ENCODE results near the gene ETAA1.

The ETAA1 gene

DNA sequence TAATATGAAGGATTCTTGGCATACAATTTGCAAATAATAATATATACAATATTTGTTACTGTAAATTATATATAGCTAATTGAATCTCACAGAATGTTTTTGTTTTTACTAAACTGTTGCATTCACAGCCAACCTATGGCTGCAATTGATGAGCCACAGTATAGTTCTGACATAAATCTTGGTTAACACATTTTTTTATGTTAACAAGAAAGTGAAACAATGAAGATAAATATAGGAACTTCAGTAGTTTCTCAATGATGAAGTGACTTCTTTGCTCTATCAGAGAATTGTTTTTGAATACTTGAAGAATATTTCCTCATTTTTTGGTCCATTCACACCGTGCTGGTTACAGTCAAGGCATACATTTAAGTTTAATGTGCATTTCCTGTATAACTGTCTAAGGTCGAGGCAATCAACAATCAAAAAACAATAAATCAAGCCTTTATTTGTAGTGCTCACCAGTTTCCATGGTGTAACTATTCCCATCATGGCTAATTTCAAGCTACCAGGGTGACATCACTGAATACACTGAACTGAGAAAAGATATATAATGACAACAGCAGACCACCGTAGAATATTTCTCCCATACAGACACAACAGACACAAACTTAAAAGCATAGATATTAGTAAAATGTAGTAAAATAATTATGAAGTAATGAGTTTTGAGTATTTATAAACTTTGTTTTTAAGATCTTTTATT, 12.9 kb upstream of the ETAA1 start:
- H3K4me3 ChIP-seq (ENCODE audit: control insufficient read depth, low read depth, low read length), result no peak overlapping the region
- no peak for DNase-seq (ENCODE audit: low read depth)
- TF ChIP-seq, protein P1, sequence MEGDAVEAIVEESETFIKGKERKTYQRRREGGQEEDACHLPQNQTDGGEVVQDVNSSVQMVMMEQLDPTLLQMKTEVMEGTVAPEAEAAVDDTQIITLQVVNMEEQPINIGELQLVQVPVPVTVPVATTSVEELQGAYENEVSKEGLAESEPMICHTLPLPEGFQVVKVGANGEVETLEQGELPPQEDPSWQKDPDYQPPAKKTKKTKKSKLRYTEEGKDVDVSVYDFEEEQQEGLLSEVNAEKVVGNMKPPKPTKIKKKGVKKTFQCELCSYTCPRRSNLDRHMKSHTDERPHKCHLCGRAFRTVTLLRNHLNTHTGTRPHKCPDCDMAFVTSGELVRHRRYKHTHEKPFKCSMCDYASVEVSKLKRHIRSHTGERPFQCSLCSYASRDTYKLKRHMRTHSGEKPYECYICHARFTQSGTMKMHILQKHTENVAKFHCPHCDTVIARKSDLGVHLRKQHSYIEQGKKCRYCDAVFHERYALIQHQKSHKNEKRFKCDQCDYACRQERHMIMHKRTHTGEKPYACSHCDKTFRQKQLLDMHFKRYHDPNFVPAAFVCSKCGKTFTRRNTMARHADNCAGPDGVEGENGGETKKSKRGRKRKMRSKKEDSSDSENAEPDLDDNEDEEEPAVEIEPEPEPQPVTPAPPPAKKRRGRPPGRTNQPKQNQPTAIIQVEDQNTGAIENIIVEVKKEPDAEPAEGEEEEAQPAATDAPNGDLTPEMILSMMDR (IDR thresholded peaks at IDR 0.05; ENCODE audit: control insufficient read depth, insufficient read depth, low read depth, low read length, missing control alignments), result no peak

DNA sequence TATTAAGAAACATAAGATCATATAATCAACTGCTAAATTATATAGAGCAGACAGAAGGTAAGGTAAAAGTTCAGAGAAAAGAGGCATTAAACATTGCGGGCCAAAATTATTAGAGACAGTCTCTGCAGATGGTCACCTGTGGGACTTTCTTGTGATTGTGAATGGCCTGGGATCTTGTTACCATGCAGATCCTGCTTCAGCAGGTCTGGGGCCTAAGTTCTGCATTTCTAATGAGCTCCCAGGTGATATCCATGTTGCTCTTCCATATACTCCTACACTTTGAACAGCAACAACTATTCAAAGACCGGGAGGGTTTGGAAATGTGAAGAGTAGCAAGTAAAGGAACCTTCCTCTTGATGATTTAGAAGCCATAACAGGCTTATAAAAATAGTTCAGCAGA, 8.5 kb upstream of the ETAA1 start:
- TF ChIP-seq, protein P1 (IDR thresholded peaks at IDR 0.05; ENCODE audit: control insufficient read depth, insufficient read depth, low read depth, low read length, missing control alignments), result no peak
- no peak for DNase-seq (ENCODE audit: low read depth)
- H3K4me3 ChIP-seq (ENCODE audit: control insufficient read depth, low read depth, low read length), result no peak overlapping the region

DNA sequence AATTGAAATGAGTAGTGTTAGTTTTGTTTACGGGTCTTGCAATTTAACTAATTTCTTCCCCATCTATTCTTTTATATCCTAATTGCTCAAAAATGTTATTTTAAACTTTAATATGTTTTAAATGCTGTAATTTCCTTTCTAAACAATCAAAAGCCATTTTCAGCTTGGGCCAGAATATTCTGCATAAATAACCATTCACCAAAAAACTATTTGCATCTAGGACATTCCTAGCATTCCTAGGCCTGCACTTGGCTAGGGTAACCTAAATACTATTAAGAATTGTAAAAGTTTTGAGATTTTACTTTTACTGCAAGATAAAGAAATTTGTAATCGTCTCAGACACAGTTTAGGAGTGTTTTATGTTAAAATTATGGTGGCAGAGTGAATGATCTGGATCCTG, 7.8 kb upstream of the ETAA1 start:
- peak; percentile 21 for DNase-seq (ENCODE audit: low read depth)
- no peak overlapping the region for H3K4me3 ChIP-seq (ENCODE audit: control insufficient read depth, low read depth, low read length)

DNA sequence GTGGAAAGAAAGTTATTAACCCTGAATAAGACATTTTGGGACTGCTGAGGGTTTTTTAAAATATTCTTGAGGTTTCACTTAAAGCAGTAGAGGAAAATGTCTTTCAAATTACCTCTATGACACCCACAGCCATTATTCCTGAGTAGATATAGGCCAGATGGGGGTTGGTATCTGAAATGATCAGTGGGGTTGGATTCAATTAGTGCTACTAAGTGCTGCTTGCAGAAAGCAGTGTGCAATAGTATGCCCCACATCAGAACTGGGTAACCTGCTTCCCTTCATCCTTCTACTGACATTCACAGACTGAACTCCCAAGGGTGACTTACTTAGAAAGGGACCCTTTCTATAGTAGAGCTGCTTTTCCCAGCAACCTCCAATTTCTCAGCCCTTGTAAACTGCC, 7.3 kb upstream of the ETAA1 start:
- DNase-seq (ENCODE audit: low read depth), result no peak
- H3K4me3 ChIP-seq (ENCODE audit: control insufficient read depth, low read depth, low read length), result no peak overlapping the region
- TF ChIP-seq, protein P1 (IDR thresholded peaks at IDR 0.05; ENCODE audit: control insufficient read depth, insufficient read depth, low read depth, low read length, missing control alignments), result no peak

More for the DNA sequence above, 7.8 kb upstream of the ETAA1 start:
- TF ChIP-seq, protein P1 (IDR thresholded peaks at IDR 0.05; ENCODE audit: control insufficient read depth, insufficient read depth, low read depth, low read length, missing control alignments), result no peak

DNA sequence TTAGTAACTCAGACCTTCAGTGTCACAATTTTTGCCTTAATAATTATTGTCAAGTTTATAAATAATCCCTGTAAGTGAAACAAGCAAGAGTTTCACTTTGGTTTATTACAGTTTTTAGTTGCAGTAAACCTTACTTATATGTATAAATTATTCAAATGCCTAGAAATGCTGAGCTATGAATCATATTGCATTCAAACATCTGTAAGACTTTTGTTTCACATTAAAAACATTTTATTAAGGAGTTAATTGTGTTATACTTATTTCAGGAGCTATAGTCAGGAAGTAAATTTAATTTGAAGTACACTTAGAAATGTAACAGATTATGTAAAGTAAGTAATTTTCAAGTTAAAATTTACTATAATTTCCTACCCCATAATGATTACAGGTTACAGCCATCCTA, 3.9 kb upstream of the ETAA1 start:
- H3K4me3 ChIP-seq (ENCODE audit: control insufficient read depth, low read depth, low read length), result no peak overlapping the region
- TF ChIP-seq, protein P1 (IDR thresholded peaks at IDR 0.05; ENCODE audit: control insufficient read depth, insufficient read depth, low read depth, low read length, missing control alignments), result no peak
- no peak for DNase-seq (ENCODE audit: low read depth)

DNA sequence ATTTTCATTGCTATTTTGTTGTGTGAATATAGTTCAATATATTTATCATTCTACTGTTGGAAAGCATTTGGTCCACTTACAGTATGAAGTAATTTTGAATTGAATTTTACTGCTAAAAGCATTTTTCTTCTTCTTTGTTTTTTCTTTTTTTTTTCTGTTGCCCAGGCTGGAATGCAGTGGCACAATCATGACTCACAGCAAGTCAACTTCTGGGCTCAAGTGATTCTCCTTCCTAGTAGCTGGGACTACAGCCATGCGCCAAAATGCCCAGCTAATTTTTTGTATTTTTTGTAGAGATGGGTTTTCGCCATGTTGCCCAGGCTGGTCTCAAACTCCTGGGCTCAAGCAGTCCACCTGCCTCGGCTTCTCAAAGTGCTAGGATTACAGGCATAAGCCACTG, 2.4 kb upstream of the ETAA1 start:
- peak; percentile 34 for DNase-seq (ENCODE audit: low read depth)

More for the DNA sequence above, 2.4 kb upstream of the ETAA1 start:
- no peak overlapping the region for H3K4me3 ChIP-seq (ENCODE audit: control insufficient read depth, low read depth, low read length)
- TF ChIP-seq, protein P1 (IDR thresholded peaks at IDR 0.05; ENCODE audit: control insufficient read depth, insufficient read depth, low read depth, low read length, missing control alignments), result no peak
